HG03558 (cell line): ENCODE data around the gene GAB2.
"Not testable (repeated sequence)": the region's sequence is repeated elsewhere in the genome, so short reads cannot be mapped to it uniquely, and the experiment has no call there.

Experiments used
- ATAC-seq: cut with Tn5 transposase; IDR thresholded peaks from one replicate; pipeline ENCODE4 v1.9.1; 2021; ENCODE audit warnings: moderate number of reproducible peaks; ENCODE audit not compliant: unreplicated experiment; ENCODE audit errors: extremely low read depth

Gene GAB2

GRCh38 chr11:78293536-78293935 is 124.1 kb downstream of the GAB2 start:
- no peak for ATAC-seq

GRCh38 chr11:78292109-78292803 is 125.4 kb downstream of the GAB2 start:
- no peak for ATAC-seq

GRCh38 chr11:78291503-78292108 is 126.0 kb downstream of the GAB2 start:
- no peak for ATAC-seq

GRCh38 chr11:78290293-78291176 is 127.1 kb downstream of the GAB2 start:
- no peak for ATAC-seq

GRCh38 chr11:78289552-78290292 is 127.9 kb downstream of the GAB2 start:
- no peak for ATAC-seq

- no peak for ATAC-seq
Observed at GRCh38 chr11:78284260-78284659, 133.4 kb downstream of the GAB2 start.

- no peak for ATAC-seq
Observed at GRCh38 chr11:78282821-78283220, 134.8 kb downstream of the GAB2 start.

GRCh38 chr11:78281511-78281910 is 136.1 kb downstream of the GAB2 start:
- ATAC-seq: no peak

GRCh38 chr11:78277314-78277994 is 140.2 kb downstream of the GAB2 start:
- ATAC-seq: no peak

- no peak for ATAC-seq
Observed at GRCh38 chr11:78276311-78276710, 141.3 kb downstream of the GAB2 start.

- ATAC-seq: no peak
Observed at GRCh38 chr11:78274739-78275138, 142.9 kb downstream of the GAB2 start.

- not testable (repeated sequence) for ATAC-seq
Observed at GRCh38 chr11:78272625-78273269, 144.9 kb downstream of the GAB2 start.

- not testable (repeated sequence) for ATAC-seq
Observed at GRCh38 chr11:78271801-78272200, 145.8 kb downstream of the GAB2 start.

- no peak for ATAC-seq
Observed at GRCh38 chr11:78270971-78271370, 146.6 kb downstream of the GAB2 start.

- no peak for ATAC-seq
Observed at GRCh38 chr11:78269806-78270205, 147.8 kb downstream of the GAB2 start.

GRCh38 chr11:78268591-78269410 is 148.8 kb downstream of the GAB2 start:
- no peak for ATAC-seq

GRCh38 chr11:78266451-78266850 is 151.2 kb downstream of the GAB2 start:
- no peak for ATAC-seq

- no peak for ATAC-seq
Observed at GRCh38 chr11:78265326-78265725, 152.3 kb downstream of the GAB2 start.

- no peak for ATAC-seq
Observed at GRCh38 chr11:78262691-78263090, 154.9 kb downstream of the GAB2 start.
